HG03025 (cell line): ENCODE data around the gene SYT6.
A peak's percentile ranks its signal among the peaks of the same experiment; 100 is the strongest.
"Not testable (repeated sequence)": the region's sequence is repeated elsewhere in the genome, so short reads cannot be mapped to it uniquely, and the experiment has no call there.

Experiments
- ATAC-seq: cut with Tn5 transposase; IDR thresholded peaks from one replicate; pipeline ENCODE4 v1.9.1; 2021; ENCODE audit warnings: mild to moderate bottlenecking, moderate library complexity; ENCODE audit not compliant: unreplicated experiment, low FRiP score

SYT6 gene

DNA sequence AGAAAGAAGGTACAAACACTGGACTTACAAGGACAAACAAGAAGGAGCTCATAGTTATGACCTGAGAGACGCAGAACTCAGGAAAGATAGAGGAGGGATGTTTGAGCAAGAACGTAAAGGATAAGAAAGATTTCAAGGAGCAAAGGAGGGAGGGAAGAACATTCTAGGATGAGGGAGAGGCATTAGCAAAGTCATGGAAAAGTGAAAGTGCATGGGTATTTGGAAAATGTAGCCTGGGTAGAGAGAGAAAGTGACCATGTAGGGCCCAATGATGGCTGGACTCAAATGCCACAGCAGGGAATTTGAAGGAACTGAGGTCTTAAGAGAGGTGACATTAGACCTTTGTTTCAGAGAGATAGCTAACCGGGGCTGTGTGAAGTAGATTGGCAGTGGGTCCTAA lies 76.5 kb downstream of the SYT6 start:
- ATAC-seq: no peak

DNA sequence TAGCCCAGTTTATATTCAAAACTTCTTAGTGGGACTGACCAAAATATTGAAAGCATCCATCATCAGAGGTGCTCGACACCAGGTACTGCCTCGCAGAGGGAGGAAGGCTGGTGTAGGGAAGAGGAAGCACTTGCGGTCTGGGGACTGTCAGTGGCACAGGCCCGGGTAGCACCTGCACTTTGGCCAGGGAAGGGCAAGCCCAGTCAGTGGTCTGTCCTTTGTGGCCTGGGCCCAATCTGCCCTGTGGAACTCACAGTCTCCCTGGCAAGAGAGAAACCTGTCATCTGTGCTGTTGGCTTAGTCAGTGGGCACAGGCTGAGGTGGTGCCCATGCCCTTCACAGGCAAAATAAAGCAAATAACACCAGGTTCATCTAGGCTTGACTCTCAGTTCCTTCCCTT lies 77.4 kb downstream of the SYT6 start:
- ATAC-seq: no peak

DNA sequence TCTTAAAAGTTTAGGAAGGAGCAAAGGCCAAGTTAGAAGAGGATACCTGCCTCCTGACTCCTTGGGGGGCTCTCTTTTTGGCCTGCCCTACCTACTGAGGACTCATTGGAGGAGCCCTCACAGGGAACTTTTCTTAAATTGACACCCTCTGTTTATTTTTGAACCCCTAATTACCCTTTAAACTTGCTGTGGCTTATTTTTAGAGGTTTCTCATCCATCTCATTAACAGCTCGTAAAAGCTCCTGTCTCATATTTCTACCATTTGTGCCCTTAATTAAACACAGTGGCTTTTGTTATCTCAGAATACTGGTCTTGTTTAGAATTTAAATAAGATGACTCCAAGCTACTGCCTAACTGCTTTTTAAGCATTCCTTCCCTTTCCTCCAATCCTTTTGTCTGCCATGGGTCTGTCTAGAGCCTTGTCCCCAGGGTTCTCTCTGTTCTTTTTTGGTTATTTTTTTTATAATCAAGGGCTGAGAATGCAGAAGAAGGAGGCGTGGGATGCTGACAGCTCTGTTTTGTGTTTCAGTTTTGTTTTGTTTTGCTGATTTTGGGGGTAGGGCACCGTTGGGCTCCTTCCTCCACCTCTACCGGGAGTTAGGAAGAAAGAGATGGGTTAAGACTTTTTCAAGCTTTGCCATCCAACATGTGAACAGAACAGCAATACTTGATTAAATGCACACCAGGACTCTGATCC lies 78.0 kb downstream of the SYT6 start:
- ATAC-seq: peak; percentile 71

DNA sequence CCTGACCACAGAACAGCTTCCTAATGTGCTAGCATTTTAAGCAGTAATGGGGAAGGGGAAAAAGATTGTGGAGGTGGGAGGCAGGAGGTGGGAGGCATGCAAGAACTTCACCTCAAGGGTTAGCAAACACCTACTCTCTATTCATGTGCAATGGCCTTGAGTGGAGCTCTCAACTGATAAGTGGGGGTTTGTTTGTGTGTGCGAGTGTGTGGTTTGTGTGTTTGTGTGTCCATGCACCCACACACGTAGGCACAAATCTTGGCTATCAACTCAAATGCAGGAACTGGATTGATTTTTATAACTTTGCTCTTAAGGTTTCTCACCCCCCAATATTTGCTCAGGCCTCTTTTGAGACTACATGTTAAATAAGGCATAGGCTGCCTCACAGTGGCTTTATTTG lies 78.6 kb downstream of the SYT6 start:
- ATAC-seq: no peak

DNA sequence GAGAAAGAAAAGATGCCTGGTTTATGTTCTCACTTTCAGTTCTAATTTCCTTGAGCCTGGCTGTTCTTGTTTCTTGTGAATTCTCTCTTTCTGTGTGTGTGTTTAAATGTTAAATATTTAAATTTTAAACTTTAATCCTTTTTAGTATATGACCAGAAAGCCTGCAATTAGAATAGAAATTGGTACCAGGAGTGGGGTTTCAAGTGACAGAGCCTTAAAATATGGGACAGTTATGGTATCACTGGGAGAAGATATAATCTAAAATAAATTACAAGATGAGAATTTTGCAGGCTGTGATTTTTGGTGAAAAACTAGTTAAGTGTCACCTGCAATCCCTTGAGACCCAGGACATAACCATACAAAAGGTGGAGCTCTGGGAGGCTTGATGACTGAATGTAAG lies 81.4 kb downstream of the SYT6 start:
- ATAC-seq: no peak

DNA sequence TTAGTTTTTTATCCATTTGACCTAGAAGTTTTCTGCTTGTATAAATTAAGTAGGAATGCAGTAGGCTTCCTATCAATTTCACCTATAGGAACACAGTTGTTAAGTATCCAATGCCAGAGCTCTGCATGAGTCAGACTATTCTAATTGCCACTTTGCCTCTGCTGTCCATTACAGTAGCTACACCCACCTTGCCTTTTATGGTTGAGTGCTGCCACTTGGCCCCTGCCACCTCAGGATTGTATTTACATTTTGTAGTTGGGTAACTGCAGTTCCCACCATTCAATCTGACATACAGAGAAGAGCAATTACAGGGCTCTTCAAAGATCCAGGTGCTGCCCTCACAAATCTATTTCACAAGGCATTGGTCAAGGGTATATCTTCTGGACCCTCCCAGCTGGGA lies 83.9 kb downstream of the SYT6 start:
- not testable (repeated sequence) for ATAC-seq

DNA sequence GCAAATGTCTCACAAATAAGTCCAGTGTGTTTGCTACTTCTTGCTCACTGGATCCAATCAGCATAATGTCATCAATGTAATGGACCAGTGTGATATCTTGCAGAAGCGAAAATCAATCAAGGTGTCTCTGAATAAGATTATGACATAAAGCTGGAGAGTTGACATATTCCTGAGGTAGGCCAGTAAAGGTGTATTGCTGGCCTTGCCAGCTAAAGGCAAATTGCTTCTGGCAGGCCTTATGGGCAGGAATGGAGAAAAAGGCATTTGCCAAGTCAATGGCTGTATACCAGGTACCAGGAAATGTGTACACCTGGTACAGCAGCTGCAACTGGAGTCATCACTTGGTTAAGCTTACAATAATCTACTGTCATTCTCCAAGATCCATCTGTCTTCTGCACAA lies 85.0 kb downstream of the SYT6 start:
- not testable (repeated sequence) for ATAC-seq

DNA sequence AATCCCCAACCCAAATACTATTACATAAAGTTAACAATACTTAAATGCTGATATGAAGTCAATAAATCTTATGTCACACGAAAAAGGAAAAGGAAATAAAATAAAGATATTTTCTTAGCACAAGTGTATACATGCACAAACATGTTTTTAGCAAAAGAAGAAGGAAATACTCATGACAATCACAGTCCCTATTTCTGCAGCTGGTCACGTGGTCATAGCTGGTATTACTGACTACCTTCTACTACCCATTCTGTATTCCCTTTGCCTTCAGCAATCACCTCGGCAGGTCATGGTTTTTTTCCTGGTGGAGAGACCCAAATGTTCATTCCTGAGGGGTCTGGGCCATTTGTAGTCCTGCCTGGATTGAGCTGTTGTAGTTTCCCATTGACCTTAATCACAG lies 88.0 kb downstream of the SYT6 start:
- ATAC-seq: not testable (repeated sequence)

DNA sequence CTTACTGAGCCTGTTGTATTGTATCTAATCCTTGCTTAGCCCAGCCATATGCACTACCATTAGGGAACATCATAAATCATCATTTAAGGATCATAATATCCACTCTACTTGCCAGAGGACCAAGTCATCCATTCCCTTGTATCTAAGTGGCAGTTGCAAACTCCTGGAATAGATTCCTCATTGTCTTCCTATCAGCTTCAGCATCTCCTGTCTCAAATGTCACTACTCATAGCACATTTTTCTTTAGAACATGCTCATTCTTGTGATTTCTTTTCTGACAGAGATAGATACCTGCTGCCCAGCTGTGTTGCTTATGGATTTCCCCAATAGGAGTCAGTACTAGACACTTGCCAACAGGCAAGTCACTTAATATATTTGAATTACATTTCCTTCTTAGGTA lies 90.1 kb downstream of the SYT6 start:
- ATAC-seq: no peak

DNA sequence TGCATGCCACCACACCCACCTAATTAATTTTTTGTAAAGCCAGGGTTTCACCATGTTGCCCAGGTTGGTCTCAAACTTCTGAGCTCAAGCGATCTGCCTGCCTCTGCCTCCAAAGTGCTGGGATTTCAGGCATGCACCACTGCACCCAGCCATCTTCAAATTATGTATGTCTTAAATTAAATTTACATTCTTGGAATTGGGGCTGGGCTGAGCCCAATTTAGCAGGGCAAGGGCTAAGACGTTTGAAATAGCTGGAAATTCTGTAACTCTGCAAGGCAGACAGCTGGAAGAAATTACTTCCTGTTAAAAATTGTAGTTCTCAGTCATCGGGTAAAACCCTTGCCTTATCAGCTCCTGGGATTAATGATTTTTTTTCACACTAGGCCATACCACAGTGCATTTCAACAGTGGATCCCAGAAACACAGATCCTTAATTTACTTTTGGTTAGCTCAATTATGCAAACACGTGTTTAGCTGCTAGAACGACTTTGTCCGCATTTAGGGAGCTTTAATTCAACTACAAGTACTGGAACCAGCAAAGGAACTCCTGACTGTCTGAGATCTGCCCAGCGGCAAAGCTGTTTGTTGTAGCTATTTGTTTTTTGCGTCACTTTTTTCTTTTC lies 91.1 kb downstream of the SYT6 start:
- no peak for ATAC-seq

DNA sequence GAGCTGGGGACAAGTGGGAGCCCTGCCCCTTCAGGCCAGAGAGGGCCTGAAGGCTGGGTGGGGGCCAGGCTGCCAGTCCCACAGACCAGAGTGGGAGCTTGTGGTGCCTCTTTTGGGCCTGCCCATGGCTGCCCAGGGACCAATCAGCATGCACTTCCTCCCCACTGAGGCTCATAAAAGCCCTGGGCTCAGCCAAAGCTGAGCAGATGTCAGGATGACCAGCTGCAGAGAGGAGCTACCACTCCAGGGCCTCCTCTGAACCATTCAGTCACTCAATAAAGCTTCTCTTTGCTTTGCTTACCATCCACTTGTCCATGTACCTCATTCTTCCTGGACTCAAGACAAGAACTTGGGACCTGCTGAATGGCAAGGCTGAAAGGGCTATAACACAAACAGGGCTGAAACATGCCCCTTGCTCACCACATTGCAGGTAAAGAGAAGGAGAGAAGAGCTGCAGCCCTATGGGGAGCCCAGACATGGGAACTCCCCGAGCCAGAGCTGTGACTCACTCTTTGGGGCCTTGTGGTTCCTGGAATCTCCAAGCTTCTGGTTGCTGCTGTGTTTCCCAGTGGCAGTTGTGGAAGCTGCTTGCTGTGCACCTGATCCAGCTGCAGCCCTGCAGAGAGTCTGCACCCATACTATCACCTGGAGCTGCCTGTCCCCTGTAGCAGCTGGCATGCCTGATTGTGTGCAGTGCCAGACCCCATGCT lies 92.4 kb downstream of the SYT6 start:
- ATAC-seq: no peak

DNA sequence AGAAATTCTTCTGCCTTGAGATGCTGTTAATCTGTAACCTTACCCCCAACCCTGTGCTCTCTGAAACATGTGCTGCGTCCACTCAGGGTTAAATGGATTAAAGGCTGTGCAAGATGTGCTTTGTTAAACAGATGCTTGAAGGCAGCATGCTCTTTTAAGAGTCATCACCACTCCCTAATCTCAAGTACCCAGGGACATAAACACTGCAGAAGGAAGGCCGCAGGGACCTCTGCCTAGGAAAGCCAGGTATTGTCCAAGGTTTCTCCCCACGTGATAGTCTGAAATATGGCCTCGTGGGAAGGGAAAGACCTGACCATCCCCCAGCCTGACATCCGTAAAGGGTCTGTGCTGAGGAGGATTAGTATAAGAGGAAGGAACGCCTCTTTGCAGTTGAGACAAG lies 95.4 kb downstream of the SYT6 start:
- ATAC-seq: not testable (repeated sequence)

DNA sequence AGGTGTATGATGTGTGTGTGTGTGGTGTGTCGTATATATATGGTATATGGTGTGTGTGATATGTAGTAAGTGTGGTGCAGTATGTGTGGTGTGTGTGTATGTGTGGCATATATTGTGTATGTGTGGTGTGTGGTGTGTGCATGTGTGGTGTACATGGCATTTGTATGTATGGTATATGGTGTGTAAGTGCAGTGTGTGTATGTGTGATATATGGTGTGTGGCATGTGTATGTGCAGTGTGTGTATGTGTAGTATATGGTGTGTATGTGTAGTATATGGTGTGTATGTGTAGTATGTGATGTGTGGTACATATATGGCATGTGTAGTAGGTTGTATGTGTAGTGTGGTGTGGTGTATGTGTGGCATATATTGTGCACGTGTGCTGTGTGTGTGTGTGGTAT lies 99.5 kb downstream of the SYT6 start:
- ATAC-seq: no peak

DNA sequence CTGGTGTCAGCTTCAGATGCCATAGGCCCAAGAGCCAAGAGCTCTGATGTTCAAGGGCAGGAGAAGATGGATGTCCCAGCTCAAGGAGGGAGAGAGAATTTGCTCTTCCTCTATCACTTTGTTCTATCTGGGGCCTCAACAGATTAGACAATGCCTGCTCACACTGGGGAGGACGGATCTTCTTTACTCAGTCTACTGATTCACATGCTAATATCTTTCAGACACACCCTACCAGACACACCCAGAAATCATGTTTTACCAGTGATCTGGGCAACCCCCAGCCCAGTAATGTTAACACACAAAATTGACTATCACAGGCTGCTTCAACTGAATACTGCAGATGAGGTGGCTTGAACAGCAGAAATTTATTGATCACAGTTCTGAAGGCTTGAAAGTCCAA lies 105.4 kb downstream of the SYT6 start:
- no peak for ATAC-seq

DNA sequence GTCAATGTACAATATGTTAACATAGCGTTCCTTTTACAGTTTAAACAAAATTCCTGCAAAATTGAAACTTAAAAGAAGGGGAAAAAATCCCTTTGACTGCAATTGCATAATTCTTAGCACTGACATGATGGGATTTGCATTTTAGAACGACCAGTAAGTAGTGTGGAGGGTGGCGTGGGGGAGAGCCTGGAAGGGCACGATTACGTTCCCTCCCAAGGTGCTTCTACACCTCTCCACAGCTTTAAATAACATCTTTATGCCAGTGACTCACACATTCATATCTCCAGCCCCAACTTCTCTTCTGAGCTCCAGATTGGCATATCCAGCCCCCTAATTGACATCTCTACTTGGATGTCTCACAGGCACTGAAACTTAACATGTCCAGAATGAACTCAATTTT lies 110.1 kb downstream of the SYT6 start:
- ATAC-seq: no peak

DNA sequence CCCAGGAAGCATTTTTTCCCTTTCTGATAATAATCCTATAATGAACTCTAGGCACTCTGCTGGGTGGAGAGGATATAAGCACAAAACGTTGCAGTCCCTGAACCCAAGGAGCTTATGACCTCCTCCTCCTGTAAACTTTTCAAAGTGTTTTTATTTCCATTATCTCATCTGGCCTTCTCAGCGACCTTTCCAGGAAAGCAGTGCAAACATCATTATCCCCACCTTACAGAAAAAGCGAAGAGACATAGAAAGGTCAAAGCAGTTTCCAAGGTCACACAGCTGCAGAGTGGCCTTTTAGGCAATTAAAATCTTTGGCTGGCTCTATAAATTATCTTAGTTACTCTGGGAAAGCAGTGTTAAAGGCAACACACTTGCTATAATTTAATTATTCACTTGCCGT lies 110.6 kb downstream of the SYT6 start:
- ATAC-seq: no peak

DNA sequence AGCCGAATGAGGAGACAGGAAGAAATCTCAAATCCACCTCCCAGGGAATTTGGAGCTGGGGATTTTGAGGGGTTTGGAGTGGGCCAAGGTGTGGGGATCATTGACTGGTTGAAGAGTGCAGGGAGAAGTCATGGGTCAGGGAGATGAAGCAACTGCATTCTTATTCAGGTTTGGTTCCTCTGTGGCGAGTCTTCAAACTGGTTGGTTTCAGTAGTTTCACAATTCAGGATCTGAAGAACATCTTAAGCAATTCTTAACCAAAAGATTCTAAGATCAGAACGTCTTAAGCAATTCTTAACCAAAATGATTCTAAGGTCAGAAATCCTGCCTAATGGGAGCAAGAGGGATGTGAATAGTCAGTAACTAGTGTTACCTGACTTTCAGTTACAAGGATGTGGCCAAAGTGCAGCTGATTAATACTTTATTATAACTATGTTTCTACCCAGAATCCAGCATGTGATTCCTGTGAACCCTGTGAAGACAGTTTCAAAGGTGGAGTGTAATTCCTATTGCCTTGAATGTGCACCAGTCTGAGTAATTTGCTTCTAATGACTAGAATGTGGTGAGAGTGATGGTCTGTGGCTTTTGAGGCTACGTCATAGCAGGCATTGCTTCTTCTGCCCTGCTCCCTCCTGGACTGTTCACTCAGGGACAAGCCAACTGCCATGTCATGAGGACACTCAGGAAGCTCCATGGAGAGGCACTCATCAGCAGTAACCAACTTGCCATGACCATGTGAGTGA lies 113.2 kb downstream of the SYT6 start:
- no peak for ATAC-seq
